Measurements from ENCODE around the gene SPRED2. TPM values are rescaled to one million over a fixed set of nuclear protein-coding genes. Genes with fewer than 3 reads are reported as not detected.

SPRED2 gene
- total and polyA plus RNA-seq, 4 donors, result 6.7 to 7.5 (median 7.1) TPM

DNA sequence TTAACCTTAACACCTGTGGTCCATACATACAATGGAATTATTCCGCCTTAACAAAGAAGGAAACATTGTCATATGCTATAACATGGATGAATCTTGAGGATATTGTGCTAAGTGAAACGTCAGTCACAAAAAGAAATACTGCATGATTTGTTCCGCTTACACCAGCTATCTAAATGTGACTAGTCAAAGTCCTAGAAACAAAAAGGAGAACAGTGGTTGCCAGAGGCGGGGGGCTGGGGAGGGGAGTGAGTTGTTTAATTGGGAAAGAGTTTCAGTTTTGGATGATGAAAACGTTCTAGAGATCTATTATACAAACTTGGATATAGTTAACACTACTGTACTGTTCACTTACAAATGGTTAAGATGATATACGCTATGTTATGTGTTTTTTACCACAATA lies 72.0 kb downstream of the SPRED2 start:
- no peak overlapping the region for H3K4me3 ChIP-seq (ENCODE audit: low read depth in 1 of 3, low read length in 3 of 3)
- 73% methylated on average over 6 of the region's 6 CpGs for WGBS
- no peak for DNase-seq (ENCODE audit: low spot score)
- no peak overlapping the region for H3K27ac ChIP-seq (ENCODE audit: low read depth in 1 of 2, low read length in 2 of 2)
- no peaks in the 10 kb centered on the region for H3K27me3 ChIP-seq (ENCODE audit: control insufficient read depth in 4 of 4, insufficient read depth in 4 of 4, low read length in 3 of 4)
- H3K9me3 ChIP-seq (ENCODE audit: control insufficient read depth in 4 of 4, low read length in 3 of 4), result no peaks in the 10 kb centered on the region
- peaks cover 1 to 41% (median 32%) of the 10 kb centered on the region in 4 donors for H3K4me1 ChIP-seq (ENCODE audit: control insufficient read depth in 4 of 4, insufficient read depth in 4 of 4, low read length in 3 of 4)
- no peaks in the 10 kb centered on the region for H3K36me3 ChIP-seq (ENCODE audit: control insufficient read depth in 4 of 4, insufficient read depth in 3 of 4, low read depth in 1 of 4, low read length in 3 of 4)
- H3K9ac ChIP-seq (ENCODE audit: low read depth in 1 of 2, low read length in 2 of 2), result no peak overlapping the region
- no peak for TF ChIP-seq EGR1 (IDR thresholded peaks at IDR 0.05; ENCODE audit: low read depth in 2 of 2)
- no peak for TF ChIP-seq RAD21 (IDR thresholded peaks at IDR 0.05)
- TF ChIP-seq FOXA1 (IDR thresholded peaks at IDR 0.05), result no peak
- no peak for TF ChIP-seq GABPA (IDR thresholded peaks at IDR 0.05 in 1 of 2, conservative IDR thresholded peaks at IDR 0.05 in 1 of 2)
- TF ChIP-seq, protein P1, sequence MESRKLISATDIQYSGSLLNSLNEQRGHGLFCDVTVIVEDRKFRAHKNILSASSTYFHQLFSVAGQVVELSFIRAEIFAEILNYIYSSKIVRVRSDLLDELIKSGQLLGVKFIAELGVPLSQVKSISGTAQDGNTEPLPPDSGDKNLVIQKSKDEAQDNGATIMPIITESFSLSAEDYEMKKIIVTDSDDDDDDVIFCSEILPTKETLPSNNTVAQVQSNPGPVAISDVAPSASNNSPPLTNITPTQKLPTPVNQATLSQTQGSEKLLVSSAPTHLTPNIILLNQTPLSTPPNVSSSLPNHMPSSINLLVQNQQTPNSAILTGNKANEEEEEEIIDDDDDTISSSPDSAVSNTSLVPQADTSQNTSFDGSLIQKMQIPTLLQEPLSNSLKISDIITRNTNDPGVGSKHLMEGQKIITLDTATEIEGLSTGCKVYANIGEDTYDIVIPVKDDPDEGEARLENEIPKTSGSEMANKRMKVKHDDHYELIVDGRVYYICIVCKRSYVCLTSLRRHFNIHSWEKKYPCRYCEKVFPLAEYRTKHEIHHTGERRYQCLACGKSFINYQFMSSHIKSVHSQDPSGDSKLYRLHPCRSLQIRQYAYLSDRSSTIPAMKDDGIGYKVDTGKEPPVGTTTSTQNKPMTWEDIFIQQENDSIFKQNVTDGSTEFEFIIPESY (IDR thresholded peaks at IDR 0.05), result no peak
- no peak for TF ChIP-seq SP1 (IDR thresholded peaks at IDR 0.05)
- TF ChIP-seq, protein P2, sequence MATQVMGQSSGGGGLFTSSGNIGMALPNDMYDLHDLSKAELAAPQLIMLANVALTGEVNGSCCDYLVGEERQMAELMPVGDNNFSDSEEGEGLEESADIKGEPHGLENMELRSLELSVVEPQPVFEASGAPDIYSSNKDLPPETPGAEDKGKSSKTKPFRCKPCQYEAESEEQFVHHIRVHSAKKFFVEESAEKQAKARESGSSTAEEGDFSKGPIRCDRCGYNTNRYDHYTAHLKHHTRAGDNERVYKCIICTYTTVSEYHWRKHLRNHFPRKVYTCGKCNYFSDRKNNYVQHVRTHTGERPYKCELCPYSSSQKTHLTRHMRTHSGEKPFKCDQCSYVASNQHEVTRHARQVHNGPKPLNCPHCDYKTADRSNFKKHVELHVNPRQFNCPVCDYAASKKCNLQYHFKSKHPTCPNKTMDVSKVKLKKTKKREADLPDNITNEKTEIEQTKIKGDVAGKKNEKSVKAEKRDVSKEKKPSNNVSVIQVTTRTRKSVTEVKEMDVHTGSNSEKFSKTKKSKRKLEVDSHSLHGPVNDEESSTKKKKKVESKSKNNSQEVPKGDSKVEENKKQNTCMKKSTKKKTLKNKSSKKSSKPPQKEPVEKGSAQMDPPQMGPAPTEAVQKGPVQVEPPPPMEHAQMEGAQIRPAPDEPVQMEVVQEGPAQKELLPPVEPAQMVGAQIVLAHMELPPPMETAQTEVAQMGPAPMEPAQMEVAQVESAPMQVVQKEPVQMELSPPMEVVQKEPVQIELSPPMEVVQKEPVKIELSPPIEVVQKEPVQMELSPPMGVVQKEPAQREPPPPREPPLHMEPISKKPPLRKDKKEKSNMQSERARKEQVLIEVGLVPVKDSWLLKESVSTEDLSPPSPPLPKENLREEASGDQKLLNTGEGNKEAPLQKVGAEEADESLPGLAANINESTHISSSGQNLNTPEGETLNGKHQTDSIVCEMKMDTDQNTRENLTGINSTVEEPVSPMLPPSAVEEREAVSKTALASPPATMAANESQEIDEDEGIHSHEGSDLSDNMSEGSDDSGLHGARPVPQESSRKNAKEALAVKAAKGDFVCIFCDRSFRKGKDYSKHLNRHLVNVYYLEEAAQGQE (IDR thresholded peaks at IDR 0.05), result no peak
- TF ChIP-seq FOXA2 (IDR thresholded peaks at IDR 0.05), result no peak
- TF ChIP-seq, protein P3, sequence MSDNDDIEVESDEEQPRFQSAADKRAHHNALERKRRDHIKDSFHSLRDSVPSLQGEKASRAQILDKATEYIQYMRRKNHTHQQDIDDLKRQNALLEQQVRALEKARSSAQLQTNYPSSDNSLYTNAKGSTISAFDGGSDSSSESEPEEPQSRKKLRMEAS (IDR thresholded peaks at IDR 0.05), result no peak
- no peak for TF ChIP-seq NR2F2 (IDR thresholded peaks at IDR 0.05)
- TF ChIP-seq HNF4G (IDR thresholded peaks at IDR 0.05), result no peak
- TF ChIP-seq, protein P4, sequence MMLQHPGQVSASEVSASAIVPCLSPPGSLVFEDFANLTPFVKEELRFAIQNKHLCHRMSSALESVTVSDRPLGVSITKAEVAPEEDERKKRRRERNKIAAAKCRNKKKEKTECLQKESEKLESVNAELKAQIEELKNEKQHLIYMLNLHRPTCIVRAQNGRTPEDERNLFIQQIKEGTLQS (IDR thresholded peaks at IDR 0.05), result no peak
- no peak for TF ChIP-seq JUND (IDR thresholded peaks at IDR 0.05)
- no peak for TF ChIP-seq YY1 (IDR thresholded peaks at IDR 0.05)
- no peak for TF ChIP-seq TAF1 (conservative IDR thresholded peaks at IDR 0.05)
- no peak for TF ChIP-seq RXRA (IDR thresholded peaks at IDR 0.05)
- no peak for TF ChIP-seq HNF4A (conservative IDR thresholded peaks at IDR 0.05)
- TF ChIP-seq, protein P5, sequence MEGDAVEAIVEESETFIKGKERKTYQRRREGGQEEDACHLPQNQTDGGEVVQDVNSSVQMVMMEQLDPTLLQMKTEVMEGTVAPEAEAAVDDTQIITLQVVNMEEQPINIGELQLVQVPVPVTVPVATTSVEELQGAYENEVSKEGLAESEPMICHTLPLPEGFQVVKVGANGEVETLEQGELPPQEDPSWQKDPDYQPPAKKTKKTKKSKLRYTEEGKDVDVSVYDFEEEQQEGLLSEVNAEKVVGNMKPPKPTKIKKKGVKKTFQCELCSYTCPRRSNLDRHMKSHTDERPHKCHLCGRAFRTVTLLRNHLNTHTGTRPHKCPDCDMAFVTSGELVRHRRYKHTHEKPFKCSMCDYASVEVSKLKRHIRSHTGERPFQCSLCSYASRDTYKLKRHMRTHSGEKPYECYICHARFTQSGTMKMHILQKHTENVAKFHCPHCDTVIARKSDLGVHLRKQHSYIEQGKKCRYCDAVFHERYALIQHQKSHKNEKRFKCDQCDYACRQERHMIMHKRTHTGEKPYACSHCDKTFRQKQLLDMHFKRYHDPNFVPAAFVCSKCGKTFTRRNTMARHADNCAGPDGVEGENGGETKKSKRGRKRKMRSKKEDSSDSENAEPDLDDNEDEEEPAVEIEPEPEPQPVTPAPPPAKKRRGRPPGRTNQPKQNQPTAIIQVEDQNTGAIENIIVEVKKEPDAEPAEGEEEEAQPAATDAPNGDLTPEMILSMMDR (IDR thresholded peaks at IDR 0.05; ENCODE audit: low read depth, low read length, missing input control), result no peak
